HCT116 (cell line): Measurements from ENCODE around the gene OR10AD1.

Source experiments
- CEBPB ChIP-seq: IDR thresholded peaks from 2 replicates; pipeline ENCODE4 v1.6.1; 2012; ENCODE audit warnings: low read depth
- CTCF ChIP-seq, 3 experiments: fragments of 200-600 bp in 1 of 3; sonication (generic) in 1 of 3; IDR thresholded peaks in 2 of 3; conservative IDR thresholded peaks in 1 of 3; 2 replicates each; pipeline ENCODE4 v1.5.1; 2012 to 2017; ENCODE audit warnings: low read depth in 2 of 3, low read length in 2 of 3, antibody characterized with exemption in 1 of 3, borderline replicate concordance in 1 of 3, control low read depth in 1 of 3, mild to moderate bottlenecking in 1 of 3, mixed read lengths in 1 of 3, mixed run types in 1 of 3, moderate library complexity in 1 of 3; ENCODE audit not compliant: insufficient read depth in 1 of 3
- EZH2 ChIP-seq: fragments of 200-600 bp; sonication (generic); IDR thresholded peaks from 2 replicates; pipeline ENCODE4 v1.6.1; 2017; ENCODE audit warnings: antibody characterized with exemption, mixed run types
- EZH2phosphoT487 ChIP-seq: fragments of 200-600 bp; IDR thresholded peaks from 2 replicates; pipeline ENCODE4 v1.6.1; 2018; ENCODE audit warnings: antibody characterized with exemption, borderline replicate concordance
- FOSL1 ChIP-seq: IDR thresholded peaks from 2 replicates; pipeline ENCODE4 v1.6.1; 2012; ENCODE audit warnings: low read depth
- JUND ChIP-seq: IDR thresholded peaks from 2 replicates; pipeline ENCODE4 v1.6.1; 2012
- POLR2A ChIP-seq: IDR thresholded peaks from 2 replicates; pipeline ENCODE4 v1.7.0; 2011; ENCODE audit warnings: borderline replicate concordance; ENCODE audit not compliant: insufficient read depth, insufficient read length; ENCODE audit errors: extremely low read depth
- POLR2AphosphoS5 ChIP-seq: IDR thresholded peaks from 2 replicates; pipeline ENCODE4 v1.6.1; 2011; ENCODE audit warnings: mild to moderate bottlenecking, low read depth, low read length, moderate library complexity
- RAD21 ChIP-seq: IDR thresholded peaks from 2 replicates; pipeline ENCODE4 v1.6.1; 2012; ENCODE audit warnings: low read depth, mild to moderate bottlenecking
- SP1 ChIP-seq: IDR thresholded peaks from 2 replicates; pipeline ENCODE4 v1.6.1; 2012; ENCODE audit warnings: low read depth
- SRF ChIP-seq: IDR thresholded peaks from 2 replicates; pipeline ENCODE4 v1.6.1; 2012; ENCODE audit warnings: low read depth
- TCF7L2 ChIP-seq: IDR thresholded peaks from 2 replicates; pipeline ENCODE4 v1.7.0; 2011; ENCODE audit warnings: borderline replicate concordance, inconsistent platforms; ENCODE audit not compliant: insufficient read depth, insufficient read length; ENCODE audit errors: extremely low read depth
- TF ChIP-seq, protein P1 (sequence below): IDR thresholded peaks from 2 replicates; pipeline ENCODE4 v1.6.1; 2012
- TF ChIP-seq, protein P2 (sequence below): IDR thresholded peaks from 2 replicates; pipeline ENCODE4 v1.6.1; 2011; ENCODE audit warnings: mild to moderate bottlenecking, low read length, moderate library complexity; ENCODE audit not compliant: insufficient replicate concordance; ENCODE audit errors: extremely low read depth

DNA sequence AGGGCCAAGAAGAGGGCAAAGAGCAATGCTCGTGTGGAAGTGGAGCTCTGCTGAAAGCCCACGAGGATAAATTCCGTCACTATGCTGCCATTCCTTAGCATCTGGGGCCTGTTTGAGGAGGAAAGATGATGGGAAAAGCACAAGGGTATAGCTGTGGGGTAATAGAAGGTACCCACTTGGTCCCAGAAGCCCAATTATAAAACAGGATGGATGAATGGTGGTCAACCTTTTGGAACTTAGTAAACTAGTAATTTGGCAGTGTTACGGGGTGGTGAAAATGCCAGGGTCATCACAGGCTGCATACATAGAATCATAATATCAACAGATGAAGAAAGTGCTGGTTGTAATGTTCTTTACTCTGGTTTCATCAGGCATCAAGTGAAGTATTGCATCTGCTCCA, at the start of gene OR10AD1:
- TF ChIP-seq POLR2A (no peak), EZH2phosphoT487 (no peak), CTCF (IDR thresholded peaks at IDR 0.05 in 2 of 3, conservative IDR thresholded peaks at IDR 0.05 in 1 of 3; ENCODE audit: borderline replicate concordance in 1 of 3, insufficient read depth in 1 of 3, low read depth in 2 of 3, low read length in 2 of 3) (no peak), FOSL1 (no peak), JUND (no peak), SRF (no peak), CEBPB (no peak), TCF7L2 (no peak), POLR2AphosphoS5 (no peak), SP1 (no peak), RAD21 (no peak), EZH2 (no peak)
- TF ChIP-seq, protein P1, sequence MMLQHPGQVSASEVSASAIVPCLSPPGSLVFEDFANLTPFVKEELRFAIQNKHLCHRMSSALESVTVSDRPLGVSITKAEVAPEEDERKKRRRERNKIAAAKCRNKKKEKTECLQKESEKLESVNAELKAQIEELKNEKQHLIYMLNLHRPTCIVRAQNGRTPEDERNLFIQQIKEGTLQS, result no peak
- TF ChIP-seq, protein P2, sequence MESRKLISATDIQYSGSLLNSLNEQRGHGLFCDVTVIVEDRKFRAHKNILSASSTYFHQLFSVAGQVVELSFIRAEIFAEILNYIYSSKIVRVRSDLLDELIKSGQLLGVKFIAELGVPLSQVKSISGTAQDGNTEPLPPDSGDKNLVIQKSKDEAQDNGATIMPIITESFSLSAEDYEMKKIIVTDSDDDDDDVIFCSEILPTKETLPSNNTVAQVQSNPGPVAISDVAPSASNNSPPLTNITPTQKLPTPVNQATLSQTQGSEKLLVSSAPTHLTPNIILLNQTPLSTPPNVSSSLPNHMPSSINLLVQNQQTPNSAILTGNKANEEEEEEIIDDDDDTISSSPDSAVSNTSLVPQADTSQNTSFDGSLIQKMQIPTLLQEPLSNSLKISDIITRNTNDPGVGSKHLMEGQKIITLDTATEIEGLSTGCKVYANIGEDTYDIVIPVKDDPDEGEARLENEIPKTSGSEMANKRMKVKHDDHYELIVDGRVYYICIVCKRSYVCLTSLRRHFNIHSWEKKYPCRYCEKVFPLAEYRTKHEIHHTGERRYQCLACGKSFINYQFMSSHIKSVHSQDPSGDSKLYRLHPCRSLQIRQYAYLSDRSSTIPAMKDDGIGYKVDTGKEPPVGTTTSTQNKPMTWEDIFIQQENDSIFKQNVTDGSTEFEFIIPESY, result no peak
